ENCODE results near the gene PTPRF.

Gene PTPRF

GRCh38 chr1:43566382-43567044, 35.8 kb downstream of the PTPRF start:
- H3K4me3 ChIP-seq (ENCODE audit: low read length), result no peak overlapping the region
- no peak for DNase-seq (ENCODE audit: low read depth)
- TF ChIP-seq CTCF (IDR thresholded peaks at IDR 0.05; ENCODE audit: insufficient read depth, low read depth, low read length, missing control alignments), result no peak

GRCh38 chr1:43569175-43569574, 38.5 kb downstream of the PTPRF start:
- TF ChIP-seq CTCF (IDR thresholded peaks at IDR 0.05; ENCODE audit: insufficient read depth, low read depth, low read length, missing control alignments), result no peak
- DNase-seq (ENCODE audit: low read depth), result no peak
- H3K4me3 ChIP-seq (ENCODE audit: low read length), result no peak overlapping the region

GRCh38 chr1:43570277-43570676, 39.6 kb downstream of the PTPRF start:
- no peak for TF ChIP-seq CTCF (IDR thresholded peaks at IDR 0.05; ENCODE audit: insufficient read depth, low read depth, low read length, missing control alignments)
- H3K4me3 ChIP-seq (ENCODE audit: low read length), result no peak overlapping the region
- no peak for DNase-seq (ENCODE audit: low read depth)

GRCh38 chr1:43570715-43571114, 40.0 kb downstream of the PTPRF start:
- no peak for DNase-seq (ENCODE audit: low read depth)
- no peak overlapping the region for H3K4me3 ChIP-seq (ENCODE audit: low read length)
- no peak for TF ChIP-seq CTCF (IDR thresholded peaks at IDR 0.05; ENCODE audit: insufficient read depth, low read depth, low read length, missing control alignments)

GRCh38 chr1:43572084-43572483, 41.4 kb downstream of the PTPRF start:
- no peak overlapping the region for H3K4me3 ChIP-seq (ENCODE audit: low read length)
- no peak for DNase-seq (ENCODE audit: low read depth)
- no peak for TF ChIP-seq CTCF (IDR thresholded peaks at IDR 0.05; ENCODE audit: insufficient read depth, low read depth, low read length, missing control alignments)

- no peak overlapping the region for H3K4me3 ChIP-seq (ENCODE audit: low read length)
- no peak for DNase-seq (ENCODE audit: low read depth)
- no peak for TF ChIP-seq CTCF (IDR thresholded peaks at IDR 0.05; ENCODE audit: insufficient read depth, low read depth, low read length, missing control alignments)
These were observed 41.9 kb downstream of the PTPRF start for GRCh38 chr1:43572538-43572937.

Data from epithelial cell of esophagus (primary cell).